GM12891 (cell line): ENCODE data around the gene JMJD8.
A peak's percentile ranks its signal among the peaks of the same experiment; 100 is the strongest.

ENCODE experiments used
- DNase-seq: peaks from one replicate; pipeline ENCODE4 v3.0.0; 2011; ENCODE audit warnings: low spot score; ENCODE audit not compliant: insufficient read length
- FAIRE-seq: peaks from 2 replicates; lab custom pipeline; 2011; peaks lifted over from hg19 to GRCh38; lab: Jason Lieb, UNC
- PAX5 ChIP-seq: IDR thresholded peaks from 2 replicates; pipeline ENCODE4 v1.6.1; 2011; ENCODE audit warnings: low read length, moderate library complexity, mild to moderate bottlenecking; ENCODE audit not compliant: insufficient read depth, severe bottlenecking
- POLR2A ChIP-seq: IDR thresholded peaks from 2 replicates; pipeline ENCODE4 v1.6.1; 2011; ENCODE audit warnings: low read depth, low read length, control low read depth
- POLR2AphosphoS5 ChIP-seq: IDR thresholded peaks from 2 replicates; pipeline ENCODE4 v1.6.1; 2011; ENCODE audit warnings: low read depth, low read length, control low read depth
- POU2F2 ChIP-seq: IDR thresholded peaks from 2 replicates; pipeline ENCODE4 v1.6.1; 2011; ENCODE audit warnings: low read depth, mild to moderate bottlenecking, control low read depth, low read length, moderate library complexity
- SPI1 ChIP-seq: IDR thresholded peaks from 2 replicates; pipeline ENCODE4 v1.6.1; 2011; ENCODE audit warnings: low read depth, low read length, control low read depth
- TAF1 ChIP-seq: IDR thresholded peaks from 2 replicates; pipeline ENCODE4 v1.6.1; 2011; ENCODE audit warnings: low read depth, low read length, control low read depth

Gene JMJD8

GRCh38 chr16:728131-728889, 44.2 kb upstream of the JMJD8 start:
- no peak for TF ChIP-seq SPI1
- TF ChIP-seq POLR2AphosphoS5: no peak
- no peak for TF ChIP-seq TAF1
- TF ChIP-seq POU2F2: no peak
- TF ChIP-seq PAX5: no peak
- 0 out of 2 replicates have a peak, but pooled peaks have one; percentile 25 for TF ChIP-seq POLR2A
- FAIRE-seq: peak; percentile 96
- DNase-seq: peak; percentile 83

- FAIRE-seq (no peak), DNase-seq (no peak)
- no peak for TF ChIP-seq TAF1
- TF ChIP-seq PAX5: no peak
- no peak for TF ChIP-seq POU2F2
- no peak for TF ChIP-seq POLR2AphosphoS5
- no peak for TF ChIP-seq SPI1
- no peak for TF ChIP-seq POLR2A
Measured at GRCh38 chr16:727291-727977, 43.3 kb upstream of the JMJD8 start.

- DNase-seq: peak; percentile 78
- TF ChIP-seq POLR2AphosphoS5 (no peak), POU2F2 (no peak), PAX5 (no peak)
- FAIRE-seq: peak; percentile 95
Measured at GRCh38 chr16:726438-727290, 42.5 kb upstream of the JMJD8 start, which contains the start of the genes CCDC78 and HAGHL. Gene CCDC78, minus strand, starts transcription at chr16:726443. Its CDS starts 76 bp downstream, at chr16:726367. Gene HAGHL, plus strand, starts transcription at chr16:727106. Its CDS starts 404 bp downstream, at chr16:727510.

DNA sequence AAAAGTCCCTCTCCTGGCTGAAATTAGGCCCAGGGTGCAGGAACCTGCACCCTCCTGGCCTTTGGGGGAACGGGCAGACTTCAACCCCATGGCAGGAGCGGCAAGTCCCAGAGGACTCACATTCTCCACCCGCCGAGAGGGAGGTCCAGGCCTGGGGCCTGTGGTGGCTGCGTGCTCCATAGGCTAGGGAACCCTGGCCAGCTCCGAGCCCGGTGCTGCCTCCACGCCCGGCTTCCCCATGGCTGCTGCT, 42.0 kb upstream of the JMJD8 start:
- TF ChIP-seq POLR2AphosphoS5 (no peak), TAF1 (no peak), SPI1 (no peak)
- FAIRE-seq (no peak), DNase-seq (no peak)

- FAIRE-seq: no peak
- no peak for DNase-seq
- TF ChIP-seq POLR2A: no peak
- no peak for TF ChIP-seq POLR2AphosphoS5
- no peak for TF ChIP-seq TAF1
- no peak for TF ChIP-seq POU2F2
- no peak for TF ChIP-seq PAX5
Measured at GRCh38 chr16:725463-726187, 41.5 kb upstream of the JMJD8 start.

GRCh38 chr16:725041-725376, 40.9 kb upstream of the JMJD8 start:
- FAIRE-seq: no peak
- no peak for TF ChIP-seq POLR2AphosphoS5
- no peak for TF ChIP-seq POU2F2
- TF ChIP-seq SPI1: no peak
- no peak for TF ChIP-seq PAX5
- TF ChIP-seq TAF1: no peak
- TF ChIP-seq POLR2A: no peak
- no peak for DNase-seq

DNA sequence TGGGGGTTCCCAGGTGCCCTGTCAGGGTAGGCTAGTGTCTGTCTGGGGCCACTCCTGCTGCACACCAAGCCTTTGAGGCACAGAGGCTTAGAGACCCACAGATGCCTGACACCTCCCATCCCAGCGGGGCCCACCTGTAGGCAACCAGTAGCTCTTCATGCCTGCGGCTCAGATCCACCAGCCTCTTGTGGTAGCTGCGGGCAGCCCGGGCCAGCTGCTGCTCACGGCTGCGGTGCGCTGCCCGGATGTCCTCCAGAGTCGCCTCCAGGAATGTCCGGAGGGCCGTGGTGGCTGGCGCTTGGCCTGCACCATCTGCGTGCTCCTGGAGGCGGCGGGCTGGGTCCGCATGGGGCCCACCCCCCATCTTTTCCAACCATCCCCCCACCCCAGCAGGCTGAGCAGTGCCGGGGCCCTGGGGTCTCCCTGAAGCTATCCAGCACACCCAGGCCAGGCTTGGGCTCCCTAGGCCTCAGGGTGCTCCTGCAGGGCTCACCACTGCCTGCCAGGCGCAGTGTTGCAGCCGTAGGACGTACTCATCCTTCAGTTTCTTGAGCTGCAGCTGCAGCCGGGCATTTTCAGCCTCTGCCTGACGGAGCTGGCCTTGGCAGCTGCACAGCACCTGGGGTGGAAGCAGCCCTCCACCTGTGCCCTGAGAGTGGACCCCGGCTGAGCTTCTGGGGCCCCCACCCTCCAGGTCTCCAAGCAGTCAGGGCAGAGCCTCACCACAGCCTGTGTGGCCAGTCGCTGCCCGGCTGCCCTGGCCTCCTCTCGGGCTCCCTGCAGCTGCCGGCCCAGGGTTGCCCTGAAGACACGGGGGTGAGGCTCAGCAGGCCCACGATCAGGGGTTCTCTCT, 40.3 kb upstream of the JMJD8 start:
- TF ChIP-seq POLR2A (no peak), TAF1 (no peak), POU2F2 (no peak), SPI1 (no peak), POLR2AphosphoS5 (no peak), PAX5 (no peak)
- FAIRE-seq: no peak
- DNase-seq: no peak

GRCh38 chr16:723695-724094, 39.6 kb upstream of the JMJD8 start:
- FAIRE-seq: no peak
- no peak for DNase-seq
- no peak for TF ChIP-seq SPI1
- no peak for TF ChIP-seq PAX5
- no peak for TF ChIP-seq POU2F2
- TF ChIP-seq POLR2A: no peak
- no peak for TF ChIP-seq TAF1
- no peak for TF ChIP-seq POLR2AphosphoS5
